ENCODE results near the gene NRK. TPM values are rescaled to one million over a fixed set of nuclear protein-coding genes. Genes with fewer than 3 reads are reported as not detected.

Gene NRK
- total and polyA plus RNA-seq, 3 donors from 2014 or later = 3.7 to 6.1 (median 4.5) TPM

GRCh38 chrX:105910563-105911105, 88.3 kb downstream of the NRK start:
- no peak overlapping the region for H3K27ac ChIP-seq
- no peaks in the 10 kb centered on the region for H3K27me3 ChIP-seq
- intact Hi-C loops (cut with DNase I; ENCODE audit: low total_unique reads) = no loop called here
- WGBS, 2 donors = 51 to 57% methylated on average over 2 to 3 of the region's 3 CpGs
- no peaks in the 10 kb centered on the region for H3K36me3 ChIP-seq (ENCODE audit: low read depth, missing control alignments)
- no peaks in the 10 kb centered on the region for H3K4me1 ChIP-seq
- H3K9me3 ChIP-seq = no peaks in the 10 kb centered on the region
- DNase-seq = no peak
- H3K4me3 ChIP-seq = no peak overlapping the region
- TF ChIP-seq CTCF (IDR thresholded peaks at IDR 0.05) (no peak), POLR2A (IDR thresholded peaks at IDR 0.05) (no peak)

GRCh38 chrX:105945266-105945665, 122.9 kb downstream of the NRK start:
- intact Hi-C loops (cut with DNase I; ENCODE audit: low total_unique reads) = no loop called here
- 89 to 95% methylated on average over 3 of the region's 3 CpGs for WGBS, 2 donors
- DNase-seq = no peak
- TF ChIP-seq CTCF (IDR thresholded peaks at IDR 0.05) = no peak
- no peak for TF ChIP-seq POLR2A (IDR thresholded peaks at IDR 0.05)
- Histone ChIP-seq H3K4me1 (no peaks in the 10 kb centered on the region), H3K27me3 (no peaks in the 10 kb centered on the region), H3K27ac (no peak overlapping the region), H3K9me3 (no peaks in the 10 kb centered on the region), H3K4me3 (no peak overlapping the region), H3K36me3 (ENCODE audit: low read depth, missing control alignments) (no peaks in the 10 kb centered on the region)

GRCh38 chrX:105969487-105969886, 147.1 kb downstream of the NRK start:
- H3K27me3 ChIP-seq = no peaks in the 10 kb centered on the region
- TF ChIP-seq POLR2A (IDR thresholded peaks at IDR 0.05) (no peak), CTCF (IDR thresholded peaks at IDR 0.05) (no peak)
- no peak for DNase-seq
- H3K9me3 ChIP-seq = no peaks in the 10 kb centered on the region
- no peaks in the 10 kb centered on the region for H3K36me3 ChIP-seq (ENCODE audit: low read depth, missing control alignments)
- no peak overlapping the region for H3K27ac ChIP-seq
- intact Hi-C loops (cut with DNase I; ENCODE audit: low total_unique reads) = no loop called here
- no peak overlapping the region for H3K4me3 ChIP-seq
- H3K4me1 ChIP-seq = no peaks in the 10 kb centered on the region
- WGBS, 2 donors = 92 to 98% methylated on average over 5 of the region's 5 CpGs

- H3K4me1 ChIP-seq = no peaks in the 10 kb centered on the region
- no peaks in the 10 kb centered on the region for H3K9me3 ChIP-seq
- DNase-seq = no peak
- H3K36me3 ChIP-seq (ENCODE audit: low read depth, missing control alignments) = no peaks in the 10 kb centered on the region
- 45 to 56% methylated on average over 3 of the region's 3 CpGs for WGBS, 2 donors
- H3K27ac ChIP-seq = no peak overlapping the region
- H3K4me3 ChIP-seq = no peak overlapping the region
- TF ChIP-seq CTCF (IDR thresholded peaks at IDR 0.05) = no peak
- TF ChIP-seq POLR2A (IDR thresholded peaks at IDR 0.05) = no peak
- H3K27me3 ChIP-seq = no peaks in the 10 kb centered on the region
- intact Hi-C loops (cut with DNase I; ENCODE audit: low total_unique reads) = no loop called here
Measured at GRCh38 chrX:105972690-105973386, 150.5 kb downstream of the NRK start.

- Histone ChIP-seq H3K4me3 (no peak overlapping the region), H3K4me1 (no peaks in the 10 kb centered on the region), H3K27me3 (no peaks in the 10 kb centered on the region), H3K9me3 (no peaks in the 10 kb centered on the region), H3K36me3 (ENCODE audit: low read depth, missing control alignments) (no peaks in the 10 kb centered on the region), H3K27ac (no peak overlapping the region)
- no peak for DNase-seq
- no peak for TF ChIP-seq CTCF (IDR thresholded peaks at IDR 0.05)
- TF ChIP-seq POLR2A (IDR thresholded peaks at IDR 0.05) = no peak
- 32 to 38% methylated on average over 2 to 3 of the region's 3 CpGs for WGBS, 2 donors
- intact Hi-C loops (cut with DNase I; ENCODE audit: low total_unique reads) = no loop called here
Measured at GRCh38 chrX:105973387-105973739, 151.0 kb downstream of the NRK start.

All from testis (tissue), 3 donors.